HG03571 (cell line): Measurements from ENCODE around the gene GPI.
"Not testable (repeated sequence)": the region's sequence is repeated elsewhere in the genome, so short reads cannot be mapped to it uniquely, and the experiment has no call there.

Experiments
- ATAC-seq: cut with Tn5 transposase; IDR thresholded peaks from one replicate; pipeline ENCODE4 v1.9.1; 2021; ENCODE audit not compliant: unreplicated experiment

The GPI gene

DNA sequence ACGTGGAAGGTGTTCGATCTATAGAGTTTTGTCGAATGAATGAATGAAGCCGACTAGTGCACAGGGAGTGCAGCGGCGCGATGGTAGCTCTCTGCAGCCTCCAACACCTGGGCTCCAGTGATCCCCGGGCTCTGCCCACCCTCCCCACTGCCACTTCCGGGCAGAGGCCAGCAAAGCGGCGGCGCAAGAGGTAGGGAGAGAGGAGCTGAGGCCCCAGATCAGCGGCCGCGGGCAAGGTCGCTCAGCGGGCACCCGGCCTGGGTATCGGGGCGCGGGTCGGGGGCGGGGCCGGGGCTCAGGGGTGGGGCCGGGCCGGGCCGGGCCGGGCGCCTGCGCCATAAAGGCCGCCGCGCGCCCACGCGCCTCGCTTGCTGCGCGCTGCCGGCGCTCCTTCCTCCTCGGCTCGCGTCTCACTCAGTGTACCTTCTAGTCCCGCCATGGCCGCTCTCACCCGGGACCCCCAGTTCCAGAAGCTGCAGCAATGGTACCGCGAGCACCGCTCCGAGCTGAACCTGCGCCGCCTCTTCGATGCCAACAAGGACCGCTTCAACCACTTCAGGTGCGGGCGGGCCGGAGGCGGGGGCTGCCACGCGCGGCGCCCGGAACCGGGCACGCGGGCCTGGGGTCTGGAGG, at the start of gene GPI:
TSS of gene GPI (plus strand) at position 367 of the 633 bp plus-strand sequence. CDS start at position 438, 71 bp downstream.
- ATAC-seq: peak; percentile 63

DNA sequence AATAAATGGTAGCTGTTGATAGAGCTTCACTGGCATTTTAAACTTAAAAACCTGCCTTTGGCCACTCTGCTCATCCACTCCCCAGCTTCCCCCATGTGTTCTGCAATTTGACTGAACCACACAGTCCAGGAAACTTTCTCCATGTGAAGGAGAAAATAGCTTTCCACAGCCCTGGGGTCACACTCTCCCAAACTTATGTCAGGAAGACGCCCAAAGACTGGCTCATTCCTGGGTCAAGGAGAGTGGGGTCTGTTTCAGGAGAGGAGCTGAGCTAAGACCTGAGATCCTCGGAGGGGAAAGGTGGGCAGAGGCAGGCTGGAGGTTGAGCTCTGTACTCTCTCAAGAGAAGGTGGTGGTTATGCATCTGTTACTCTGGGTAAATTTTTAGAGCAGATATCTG, 48.7 kb upstream of the GPI start:
- no peak for ATAC-seq

DNA sequence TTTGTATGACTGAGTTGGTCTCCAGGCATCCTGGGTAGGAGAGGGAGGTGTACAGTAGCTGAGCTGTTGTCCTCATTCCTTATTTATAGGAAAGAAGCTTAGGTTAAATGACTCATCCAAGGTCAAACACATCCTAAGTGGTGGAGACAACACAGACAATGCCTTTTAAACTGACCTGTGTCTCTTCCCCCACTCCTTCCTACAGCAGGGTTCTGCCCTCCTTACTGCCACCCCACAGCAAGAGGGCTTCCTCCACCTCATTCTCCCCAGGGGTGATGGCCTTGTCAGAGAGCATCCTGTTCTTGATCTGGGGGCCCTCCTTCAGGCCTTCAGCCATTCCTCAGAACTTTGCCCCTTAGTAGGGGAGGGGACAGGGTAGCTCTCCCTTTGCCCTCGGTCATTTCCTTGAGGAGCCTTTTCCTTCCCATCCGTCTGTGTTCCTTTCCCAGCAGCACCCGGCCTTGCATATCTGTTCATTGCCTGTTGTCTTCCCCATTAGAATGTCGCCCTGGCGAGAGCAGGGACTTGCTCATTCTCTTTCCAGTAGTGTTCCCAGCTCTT, 48.2 kb upstream of the GPI start:
- ATAC-seq: no peak

DNA sequence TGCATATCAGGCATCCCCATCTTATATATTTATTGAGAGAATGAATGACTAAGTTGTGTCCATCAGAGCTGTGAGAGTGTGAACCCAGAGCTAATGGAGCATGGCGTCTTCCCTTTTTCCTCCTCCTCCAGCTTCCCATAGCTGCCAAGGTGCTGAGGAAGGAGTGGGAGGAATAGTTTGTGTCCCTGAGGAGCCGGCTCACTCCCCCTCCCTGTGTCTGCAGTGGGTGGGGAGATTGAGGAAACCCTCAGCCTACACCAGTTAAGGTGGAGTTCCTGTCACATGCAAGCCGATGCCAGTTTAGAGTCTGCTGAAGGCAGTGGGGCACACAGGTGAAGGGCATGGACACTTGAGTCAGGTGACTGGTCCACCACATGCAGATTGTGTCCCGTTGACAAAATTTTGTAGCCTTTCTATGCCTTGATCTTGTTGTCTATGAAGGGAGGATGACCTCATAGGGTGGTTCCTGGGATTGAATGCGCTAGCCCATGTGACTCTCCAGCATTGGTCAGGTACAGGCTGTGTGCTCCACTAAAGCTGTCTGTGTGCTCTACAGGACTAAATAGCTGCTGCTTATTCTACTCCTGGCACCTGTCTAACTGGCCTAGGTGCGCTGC, 47.6 kb upstream of the GPI start:
- ATAC-seq: no peak

DNA sequence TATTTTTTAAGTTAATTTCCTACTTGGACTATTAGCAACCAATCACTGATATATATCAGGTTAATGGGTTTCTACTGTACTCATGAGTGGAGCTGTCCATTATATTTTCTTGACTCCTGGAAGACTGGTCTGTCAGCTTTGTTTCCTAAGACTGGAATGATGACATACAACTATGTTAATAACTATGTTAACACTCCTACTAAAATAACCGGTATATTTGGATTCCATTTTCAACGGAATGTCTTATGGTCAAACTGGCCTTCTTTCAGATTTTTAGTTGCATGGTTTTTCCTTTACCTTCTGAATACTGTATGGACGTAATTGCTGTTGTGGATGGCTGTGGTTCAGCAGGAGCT, 45.8 kb upstream of the GPI start:
- ATAC-seq: no peak

DNA sequence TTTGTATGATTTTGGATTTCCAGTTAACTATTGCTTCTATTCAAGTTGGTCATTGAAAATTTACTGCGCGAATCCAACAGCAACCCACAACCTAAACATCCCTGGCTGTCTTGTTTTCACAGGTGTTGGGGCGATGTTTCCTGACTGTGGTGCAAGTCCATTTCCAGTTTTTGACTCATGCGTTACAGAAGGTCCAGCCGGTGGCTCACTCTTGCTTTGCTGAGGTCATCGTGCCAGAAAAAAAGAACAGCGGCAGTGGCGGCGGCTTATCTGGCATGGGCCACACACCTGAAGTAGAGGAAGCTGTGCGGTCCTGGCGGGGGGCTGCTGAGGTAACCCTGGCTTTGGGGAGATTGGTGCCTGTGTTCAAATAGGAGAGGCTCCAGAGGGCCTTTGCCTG, 45.2 kb upstream of the GPI start:
- ATAC-seq: no peak

DNA sequence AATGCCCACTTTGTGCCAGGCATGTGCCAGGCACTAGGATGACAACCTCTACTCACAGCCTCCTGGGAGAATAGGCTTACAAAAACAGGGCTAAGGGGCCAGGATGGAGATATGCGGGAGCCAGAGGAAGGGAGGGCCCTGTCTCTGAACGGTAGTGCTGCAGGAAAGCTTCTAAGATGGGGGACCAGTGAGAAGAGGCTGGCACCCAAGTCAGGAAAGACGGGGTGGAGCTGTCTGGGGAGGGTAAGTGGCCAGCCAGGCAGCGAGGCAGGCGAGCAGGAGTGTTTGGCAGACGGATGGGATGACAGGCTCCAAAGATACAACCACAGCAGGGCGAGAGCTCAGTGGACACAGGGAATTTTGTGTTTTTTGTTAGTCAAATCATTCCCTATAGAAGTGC, 44.7 kb upstream of the GPI start:
- no peak for ATAC-seq

DNA sequence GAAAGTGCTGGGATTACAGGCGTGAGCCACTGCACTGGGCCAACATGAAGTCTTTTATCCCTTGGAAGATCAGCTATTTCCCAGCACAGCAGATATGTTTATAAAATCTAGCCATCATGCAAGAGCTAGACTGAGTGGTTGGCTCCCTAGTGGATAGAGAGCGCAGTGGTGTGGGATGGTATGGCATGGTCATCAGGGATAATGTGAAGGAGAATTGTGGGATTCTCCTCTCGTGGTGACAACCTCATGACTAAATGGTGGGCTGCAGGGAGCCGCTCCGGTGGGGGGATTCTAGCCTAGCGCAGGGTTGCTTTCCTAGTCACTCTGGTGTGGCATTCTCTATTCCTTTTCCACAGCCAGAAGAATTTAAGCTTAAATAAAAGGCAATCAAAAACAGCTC, 43.3 kb upstream of the GPI start:
- no peak for ATAC-seq

DNA sequence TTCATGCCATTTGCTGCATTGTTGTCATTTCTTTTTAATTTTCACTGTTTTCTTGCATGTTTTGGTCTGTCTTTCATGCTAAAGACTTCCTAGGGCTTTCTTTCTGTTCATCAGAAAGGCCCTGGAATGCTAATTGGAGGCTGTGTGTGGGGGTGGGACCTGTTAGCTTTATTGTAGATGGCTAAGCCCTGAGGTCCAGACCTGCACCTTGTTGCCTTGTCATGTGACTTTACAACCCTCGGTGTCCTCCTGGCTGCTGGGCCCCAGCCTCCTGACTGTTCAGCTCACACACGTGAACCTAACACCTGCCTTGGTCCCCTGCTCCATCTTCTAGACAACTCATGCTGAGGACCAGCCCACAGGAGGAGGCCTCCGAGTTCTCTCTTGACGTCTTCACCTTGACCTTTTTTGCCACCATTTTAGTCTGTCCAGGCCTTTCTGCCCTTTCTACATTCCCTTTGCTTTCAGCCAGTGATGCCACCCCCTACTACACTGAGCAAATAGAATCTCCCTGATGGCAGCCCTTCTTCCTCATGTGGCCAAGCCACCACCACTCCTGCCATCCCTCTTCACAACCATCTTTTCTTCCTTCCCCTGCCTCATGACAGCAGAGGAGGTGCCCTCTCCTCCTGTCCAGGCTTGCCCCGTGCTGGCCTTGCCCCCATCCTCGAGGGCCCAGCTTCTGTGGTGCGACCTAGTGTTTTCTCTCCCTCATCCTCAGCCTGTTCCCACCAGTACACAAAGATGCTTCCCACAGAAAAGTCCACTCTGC, 41.4 kb upstream of the GPI start:
- ATAC-seq: no peak

DNA sequence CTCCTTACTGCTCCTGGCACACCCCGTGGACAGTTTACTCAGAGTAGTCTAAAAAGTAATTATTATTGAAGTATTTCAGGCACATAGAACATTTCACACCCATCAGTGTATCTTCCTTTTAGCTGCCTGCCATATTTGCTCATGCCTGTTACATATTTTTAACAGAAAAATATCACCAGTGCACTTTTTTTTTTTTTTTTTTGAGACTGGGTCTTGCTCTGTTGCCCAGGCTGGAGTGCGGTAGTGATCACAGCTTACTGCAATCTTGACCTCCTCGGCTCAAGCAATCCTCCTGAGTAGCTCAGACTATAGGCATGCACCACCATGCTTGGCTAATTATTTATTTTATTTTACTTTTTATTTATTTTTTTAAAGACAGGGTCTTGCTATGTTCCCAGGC, 40.7 kb upstream of the GPI start:
- ATAC-seq: no peak

DNA sequence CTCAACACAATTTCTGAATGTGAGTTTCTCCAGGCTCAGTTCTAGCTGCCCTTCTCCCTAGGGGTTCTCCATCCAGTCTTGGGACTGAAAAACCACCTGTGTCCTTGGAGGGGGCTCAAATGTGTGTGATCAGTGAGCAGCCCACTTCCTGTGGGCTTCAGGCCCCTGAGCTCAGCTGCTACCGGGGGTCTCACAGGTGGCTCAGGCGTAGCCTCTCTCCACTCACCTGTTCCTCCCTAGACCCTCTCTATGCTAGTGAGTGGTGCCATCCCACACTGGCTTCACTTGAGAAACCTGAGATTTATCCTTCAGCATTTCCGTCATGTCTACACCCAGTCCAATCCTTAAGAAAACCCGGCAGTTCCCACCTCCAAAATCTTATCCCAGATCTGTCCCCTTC, 39.8 kb upstream of the GPI start:
- no peak for ATAC-seq

DNA sequence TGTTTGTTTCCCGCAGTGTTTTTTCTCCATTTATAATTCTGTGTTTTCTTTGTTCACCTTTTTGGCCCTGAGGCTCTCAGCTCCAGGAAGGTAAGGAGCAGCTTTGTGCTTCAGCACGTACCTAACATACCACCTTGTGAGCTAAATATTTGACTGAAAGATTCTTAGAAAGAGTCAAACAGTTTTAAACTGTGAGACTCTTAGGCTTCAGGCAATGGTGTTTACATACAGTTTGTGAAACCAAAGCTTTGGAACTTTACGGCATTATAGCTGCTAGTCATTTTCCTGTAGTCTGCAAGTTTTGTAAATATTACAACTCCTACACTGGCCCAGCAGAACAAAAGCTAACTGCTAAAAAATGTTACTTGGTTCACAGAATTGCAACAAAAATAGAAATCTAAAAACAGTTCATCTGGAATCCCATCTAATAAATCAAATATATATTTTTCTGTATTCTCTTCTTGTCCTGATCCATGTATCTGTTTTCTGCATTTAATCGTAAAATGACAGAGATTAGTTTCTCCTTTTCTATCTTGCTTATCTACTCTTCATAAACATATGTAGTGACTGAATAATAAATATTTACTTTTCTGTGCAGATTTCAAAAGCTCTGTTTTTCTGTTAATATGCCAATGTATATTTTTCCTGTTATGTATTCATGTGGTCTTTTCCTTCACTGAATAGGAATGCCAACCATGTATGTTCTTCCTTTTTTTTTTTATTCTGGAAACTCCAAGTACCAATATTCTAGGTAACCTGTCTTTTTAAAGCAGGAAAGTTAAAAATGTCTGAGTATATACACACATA, 38.8 kb upstream of the GPI start:
- no peak for ATAC-seq

DNA sequence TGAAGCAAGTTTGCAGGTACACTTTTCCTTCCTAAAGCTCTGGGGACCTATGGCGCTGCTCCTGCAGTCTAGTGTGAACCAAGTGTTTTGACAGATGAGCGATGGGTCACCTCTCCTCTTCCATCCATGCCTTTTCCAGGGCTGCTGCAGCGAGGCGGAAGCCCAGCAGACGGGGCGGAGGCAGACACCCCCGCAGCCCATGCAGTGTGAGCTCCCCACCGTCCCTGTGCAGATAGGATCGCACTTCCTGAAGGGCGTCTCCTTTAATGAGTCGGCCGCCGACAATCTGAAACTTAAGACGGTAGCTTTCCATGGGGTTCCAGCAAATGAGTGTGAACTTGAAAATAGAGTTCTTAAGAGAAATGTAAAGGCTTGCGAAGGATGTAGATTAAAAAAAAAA, 37.1 kb upstream of the GPI start:
- no peak for ATAC-seq

DNA sequence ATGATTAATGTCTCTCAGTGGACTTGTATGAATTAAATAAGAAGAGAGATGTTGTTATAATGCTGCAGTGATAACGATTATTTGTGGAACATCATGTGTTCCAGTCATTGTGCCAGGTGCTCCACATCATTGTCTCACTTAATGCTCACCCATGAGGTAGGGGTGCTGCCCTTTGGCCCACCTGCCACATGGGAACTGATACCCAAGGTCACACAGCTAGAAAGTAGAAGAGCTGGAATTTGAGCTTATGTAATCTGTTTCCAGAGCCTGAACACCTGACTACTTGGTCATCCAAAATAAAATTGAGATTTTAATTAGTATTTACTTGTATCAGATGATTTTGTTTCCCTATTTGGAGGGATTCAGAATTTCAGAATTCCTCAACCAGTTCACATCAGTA, 36.0 kb upstream of the GPI start:
- ATAC-seq: no peak

DNA sequence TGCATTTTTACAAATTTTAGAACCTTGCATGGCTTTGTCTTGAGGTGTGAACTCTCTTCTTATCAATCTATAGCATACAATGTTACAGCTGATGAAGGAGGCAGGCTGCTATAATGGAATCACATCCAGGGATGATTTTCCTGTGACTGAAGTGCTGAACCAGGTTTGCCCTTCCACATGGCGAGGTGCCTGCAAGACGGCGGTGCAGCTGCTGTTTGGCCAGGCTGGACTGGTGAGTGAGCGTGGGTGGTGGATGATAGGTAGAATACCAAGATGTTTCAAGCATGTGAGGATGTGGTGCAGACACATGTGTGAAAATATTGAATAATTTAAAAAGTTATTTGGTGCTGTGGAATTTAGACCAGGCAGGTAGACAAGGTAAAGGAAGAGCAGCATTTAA, 34.9 kb upstream of the GPI start:
- no peak for ATAC-seq

DNA sequence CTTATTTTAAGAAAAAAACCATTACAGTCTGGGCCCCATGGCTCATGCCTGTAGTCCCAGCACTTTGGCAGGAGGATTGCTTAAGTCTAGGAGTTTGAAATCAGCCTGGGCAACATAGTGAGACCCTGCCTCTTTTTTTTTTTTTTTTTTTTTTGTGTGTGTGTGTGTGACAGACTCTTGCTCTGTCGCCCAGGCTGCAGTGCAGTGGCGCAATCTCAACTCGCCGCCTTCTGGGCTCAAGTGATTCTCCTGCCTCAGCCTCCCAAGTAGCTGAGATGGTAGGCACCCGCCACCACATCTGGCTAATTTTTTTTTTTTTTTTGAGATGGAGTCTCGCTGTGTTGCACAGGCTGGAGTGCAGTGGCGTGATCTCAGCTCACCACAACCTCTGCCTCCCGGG, 34.4 kb upstream of the GPI start:
- ATAC-seq: not testable (repeated sequence)

DNA sequence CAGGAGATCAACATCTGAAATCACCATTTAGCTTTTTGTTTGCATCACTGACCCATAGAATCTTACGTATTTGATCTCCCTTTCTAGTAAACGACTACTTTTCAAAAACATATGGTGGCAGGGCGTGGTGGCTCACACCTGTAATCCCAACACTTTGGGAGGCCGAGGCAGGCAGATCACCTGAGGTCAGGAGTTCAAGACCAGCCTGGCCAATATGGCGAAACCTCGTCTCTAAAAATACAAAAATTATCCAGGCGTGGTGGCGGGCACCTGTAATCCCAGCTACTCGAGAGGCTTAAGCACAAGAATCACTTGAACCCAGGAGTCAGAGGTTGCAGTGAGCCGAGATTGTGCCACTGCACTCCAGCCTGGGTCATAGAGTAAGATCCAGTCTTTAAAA, 33.4 kb upstream of the GPI start:
- ATAC-seq: not testable (repeated sequence)

DNA sequence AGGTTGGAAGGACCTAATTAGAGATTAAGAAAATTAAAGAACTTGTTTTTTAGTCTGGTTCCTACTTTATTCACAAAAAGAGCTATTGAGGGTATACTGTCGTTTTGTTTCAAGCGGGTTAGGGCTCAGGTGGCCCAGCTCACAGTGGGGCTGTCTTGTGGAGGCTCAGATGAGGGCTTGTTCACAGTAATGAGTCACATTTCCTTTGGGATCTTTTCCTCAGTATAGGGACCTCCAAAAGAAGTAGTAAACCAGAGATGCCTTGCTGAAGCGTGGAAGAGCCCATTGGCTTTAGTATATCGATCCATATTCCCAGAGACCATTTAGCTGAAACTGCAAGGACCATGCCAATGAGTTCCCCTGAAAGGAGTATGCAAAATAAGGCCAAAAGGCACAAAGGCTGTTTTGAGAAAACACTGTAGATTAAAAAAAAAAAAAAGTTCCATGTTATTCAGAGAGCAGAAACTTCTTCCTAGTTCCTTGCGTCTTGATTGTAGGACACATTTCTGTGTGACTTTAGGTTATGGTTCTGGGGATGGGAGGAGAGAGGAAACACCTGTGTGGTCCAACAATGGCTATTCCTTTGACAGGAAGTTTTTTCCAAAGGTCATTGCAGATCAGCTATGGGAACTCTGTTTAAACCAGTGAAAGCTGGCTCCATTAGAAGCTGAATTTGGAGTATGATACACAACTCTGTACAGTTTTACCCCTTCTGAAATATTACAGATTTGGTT, 32.8 kb upstream of the GPI start:
- ATAC-seq: no peak

DNA sequence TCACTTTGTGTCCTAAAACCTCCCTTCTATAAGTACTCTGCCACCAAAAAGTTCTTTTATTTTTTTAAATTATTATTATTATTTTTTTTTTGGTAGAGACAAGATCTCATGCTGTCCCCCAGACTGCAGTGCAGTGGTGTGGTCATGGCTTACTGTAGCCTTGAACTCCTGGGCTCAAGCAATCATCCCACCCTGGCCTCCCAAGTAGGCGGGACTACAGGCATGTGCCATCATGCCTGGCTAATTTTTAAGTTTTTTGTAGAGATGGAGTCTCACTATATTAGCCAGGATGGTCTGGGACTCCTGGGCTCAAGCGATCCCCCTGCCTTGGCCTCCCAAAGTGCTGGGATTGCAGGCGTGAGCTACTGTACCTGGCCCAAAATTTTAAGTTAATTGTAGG, 29.1 kb upstream of the GPI start:
- no peak for ATAC-seq

DNA sequence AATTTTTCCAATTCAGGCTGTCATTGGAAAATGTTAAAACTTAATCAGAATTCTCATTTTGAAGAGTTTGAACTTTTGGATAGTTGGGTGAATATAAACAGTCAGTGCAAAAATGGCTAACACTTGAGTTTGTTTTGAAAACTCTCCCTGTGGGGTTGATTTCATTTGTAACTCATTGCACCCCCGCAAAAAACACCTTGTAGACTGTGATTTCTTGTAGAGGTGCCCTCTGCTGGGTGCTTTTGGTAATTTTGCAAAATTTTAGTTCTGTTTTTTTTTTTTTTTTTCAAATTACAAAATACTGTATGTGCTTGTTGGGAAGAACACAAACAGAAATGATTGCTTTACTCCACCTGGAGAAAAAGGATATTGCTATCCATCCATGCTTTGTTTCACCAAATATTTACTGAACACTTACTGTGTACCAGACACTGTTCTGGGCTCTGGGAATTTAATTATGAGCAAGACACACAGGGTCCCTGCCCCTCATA, 28.2 kb upstream of the GPI start:
- no peak for ATAC-seq

DNA sequence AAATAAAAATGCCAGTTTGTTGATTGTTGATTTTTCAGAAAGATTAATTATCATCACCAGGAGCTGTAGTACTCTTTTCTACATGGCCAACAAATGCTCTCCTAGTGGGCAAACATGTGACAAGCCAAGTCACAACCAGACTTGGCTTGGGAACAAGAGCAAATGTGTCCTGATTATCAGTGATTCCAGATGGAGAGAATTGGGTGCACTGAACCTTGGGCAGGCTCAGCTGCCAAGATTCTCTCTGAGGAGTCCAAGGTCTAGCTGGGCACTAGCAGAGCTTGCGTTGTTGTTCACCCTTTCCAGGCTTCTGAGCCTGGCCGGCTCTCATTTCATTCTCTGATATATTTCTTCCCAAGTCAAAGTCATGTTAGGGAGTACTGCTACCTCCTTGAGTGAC, 27.3 kb upstream of the GPI start:
- no peak for ATAC-seq
